ENCODE results near the gene PCP2. TPM values are rescaled to one million over a fixed set of nuclear protein-coding genes. Genes with fewer than 3 reads are reported as not detected.

Gene PCP2
- total RNA-seq, 4 donors from 2014 or later = 4.1 to 14.2 TPM; not detected in 2

DNA sequence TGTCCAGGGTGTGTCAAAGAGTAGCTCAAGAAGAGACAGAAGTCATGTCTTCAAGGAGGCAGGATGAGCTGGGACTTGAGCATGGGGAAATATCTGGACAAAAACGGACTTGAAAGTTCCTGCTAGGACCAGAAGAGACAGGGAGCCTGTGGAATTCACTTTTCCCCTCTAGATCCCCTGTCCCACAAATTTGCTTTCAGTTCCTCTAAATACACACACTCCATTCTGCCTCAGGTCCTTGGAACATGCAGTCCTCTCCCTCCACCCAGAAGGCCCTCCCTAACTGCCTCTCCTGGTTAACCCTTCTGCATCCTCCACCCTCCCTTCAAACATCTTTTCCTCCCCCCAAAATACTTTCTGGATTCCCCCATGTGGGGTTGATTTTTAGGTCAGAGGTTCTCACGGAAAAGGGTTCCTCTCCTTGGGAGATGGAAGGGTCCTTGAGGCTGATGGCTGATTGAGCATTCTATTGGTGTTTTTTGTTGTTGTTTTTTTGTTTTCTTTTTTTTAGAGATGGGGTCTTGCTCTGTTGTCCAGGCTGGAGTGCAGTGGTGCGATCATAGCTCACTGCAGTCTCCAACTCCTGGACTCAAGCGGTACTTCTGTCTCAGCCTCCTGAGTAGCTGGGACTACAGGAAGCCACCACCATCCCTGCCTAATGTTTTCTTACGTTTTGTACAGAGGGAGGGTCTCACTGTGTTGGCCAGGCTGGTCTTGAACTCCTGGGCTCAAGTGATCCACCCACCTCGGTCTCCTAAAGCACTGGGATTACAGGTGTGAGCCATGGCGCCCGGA is 28.4 kb upstream of the PCP2 start:
- TF ChIP-seq EP300 (IDR thresholded peaks at IDR 0.05; ENCODE audit: low read depth) (no peak), CTCF (IDR thresholded peaks at IDR 0.05) (no peak), POLR2A (IDR thresholded peaks at IDR 0.05) (no peak), POLR2AphosphoS5 (IDR thresholded peaks at IDR 0.05) (no peak)
- H3K27me3 ChIP-seq = peaks cover 3% of the 10 kb centered on the region
- in situ Hi-C loops (cut with MboI; ENCODE audit: low pct_ligation_motif_present in 1 of 4, low pct_unique_long_range_greater_than_20kb in 1 of 4, low sequenced_read_pairs in 3 of 4) = loop anchor here in 2 of 4 donors (25.0 kb wide), 2 partner anchors 150 to 300 kb away; no protein-coding TSS in a partner anchor
- H3K4me1 ChIP-seq = peaks cover 0 to 3% (median 0%) of the 10 kb centered on the region in 4 donors
- H3K27ac ChIP-seq = no peak overlapping the region
- no peak for DNase-seq
- WGBS, 2 donors (ENCODE audit: low coverage in 1 of 2) = 71 to 75% methylated on average over 5 to 8 of the region's 8 CpGs
- H3K36me3 ChIP-seq = no peaks in the 10 kb centered on the region
- intact Hi-C loops (cut with DNase I; ENCODE audit: low total_unique reads) = no loop called here
- H3K9me3 ChIP-seq = no peaks in the 10 kb centered on the region
- H3K4me3 ChIP-seq = no peak overlapping the region

DNA sequence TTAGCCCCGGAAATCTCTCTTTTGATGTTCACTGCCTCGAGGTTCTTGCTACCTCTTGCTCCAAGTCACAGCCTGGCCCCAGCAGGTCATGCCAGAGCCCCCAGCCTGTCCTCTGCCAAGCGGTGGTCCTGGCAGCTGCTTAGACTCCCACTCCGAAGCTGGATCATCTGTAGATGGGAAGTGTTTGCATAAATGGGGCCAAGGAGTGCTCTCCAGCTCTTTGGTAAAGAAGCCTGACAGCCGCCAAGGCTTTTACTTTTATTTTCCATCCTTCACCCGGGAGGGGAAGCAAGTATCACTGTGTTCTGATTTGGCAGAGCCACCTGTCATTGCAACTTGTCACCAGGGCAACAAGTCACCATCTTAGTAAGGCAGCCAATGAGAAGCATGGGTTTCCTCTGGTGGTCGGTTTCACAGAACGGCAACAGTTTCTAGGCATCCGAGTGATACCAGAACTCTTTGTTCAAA is 24.7 kb upstream of the PCP2 start:
- H3K27ac ChIP-seq = no peak overlapping the region
- no peak for TF ChIP-seq POLR2A (IDR thresholded peaks at IDR 0.05)
- TF ChIP-seq POLR2AphosphoS5 (IDR thresholded peaks at IDR 0.05) = no peak
- TF ChIP-seq EP300 (IDR thresholded peaks at IDR 0.05; ENCODE audit: low read depth) = no peak
- no peak for TF ChIP-seq CTCF (IDR thresholded peaks at IDR 0.05)
- H3K27me3 ChIP-seq = no peaks in the 10 kb centered on the region
- no peaks in the 10 kb centered on the region for H3K9me3 ChIP-seq
- WGBS, 2 donors (ENCODE audit: low coverage in 1 of 2) = 36% methylated on average over 9 of the region's 9 CpGs; no CpG with 5 or more reads in 1 of the 2 donors
- H3K4me1 ChIP-seq = peaks cover 0 to 3% (median 0%) of the 10 kb centered on the region in 4 donors
- peak; percentile 37 for DNase-seq
- in situ Hi-C loops (cut with MboI; ENCODE audit: low pct_ligation_motif_present in 1 of 4, low pct_unique_long_range_greater_than_20kb in 1 of 4, low sequenced_read_pairs in 3 of 4) = loop anchor here in 2 of 4 donors (10.0 to 25.0 kb wide), 3 partner anchors 137 to 296 kb away; no protein-coding TSS in a partner anchor
- intact Hi-C loops (cut with DNase I; ENCODE audit: low total_unique reads) = no loop called here
- H3K4me3 ChIP-seq = no peak overlapping the region
- H3K36me3 ChIP-seq = no peaks in the 10 kb centered on the region

GRCh38 chr19:7657131-7657751 is 23.7 kb upstream of the PCP2 start:
- H3K27me3 ChIP-seq = no peaks in the 10 kb centered on the region
- no peaks in the 10 kb centered on the region for H3K9me3 ChIP-seq
- H3K4me3 ChIP-seq = no peak overlapping the region
- TF ChIP-seq POLR2AphosphoS5 (IDR thresholded peaks at IDR 0.05) = no peak
- no peak for TF ChIP-seq EP300 (IDR thresholded peaks at IDR 0.05; ENCODE audit: low read depth)
- no peak for TF ChIP-seq POLR2A (IDR thresholded peaks at IDR 0.05)
- no peak for TF ChIP-seq CTCF (IDR thresholded peaks at IDR 0.05)
- intact Hi-C loops (cut with DNase I; ENCODE audit: low total_unique reads) (no loop called here), in situ Hi-C loops (cut with MboI; ENCODE audit: low pct_ligation_motif_present in 1 of 4, low pct_unique_long_range_greater_than_20kb in 1 of 4, low sequenced_read_pairs in 3 of 4) (loop anchor here in 2 of 4 donors (10.0 to 25.0 kb wide), 3 partner anchors 138 to 295 kb away; no protein-coding TSS in a partner anchor)
- peaks cover 3 to 7% (median 3%) of the 10 kb centered on the region in 4 donors for H3K4me1 ChIP-seq
- no peak overlapping the region for H3K27ac ChIP-seq
- H3K36me3 ChIP-seq = no peaks in the 10 kb centered on the region
- 23 to 44% methylated on average over 3 to 14 of the region's 14 CpGs for WGBS, 2 donors (ENCODE audit: low coverage in 1 of 2)
- DNase-seq = no peak

DNA sequence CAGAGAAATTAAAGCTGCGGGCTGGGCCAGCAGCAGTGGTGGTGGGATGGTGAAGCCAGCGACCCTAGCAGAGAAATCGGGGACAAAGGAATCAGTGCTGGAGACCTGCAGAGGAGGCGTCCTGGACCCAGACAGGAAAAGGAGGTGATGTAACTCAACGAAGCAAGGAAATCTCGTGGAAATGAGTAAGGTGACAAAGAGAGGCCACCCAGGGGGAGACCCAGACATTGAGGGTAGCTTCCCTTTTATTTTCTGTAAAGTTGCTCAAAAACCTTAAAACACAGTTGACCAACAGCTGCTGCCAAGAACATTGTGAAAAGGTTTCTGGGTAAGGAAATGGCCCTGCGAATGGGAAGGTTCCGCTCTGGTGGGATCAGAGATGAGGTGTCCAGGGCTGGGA is 22.1 kb upstream of the PCP2 start:
- no peak overlapping the region for H3K4me3 ChIP-seq
- TF ChIP-seq CTCF (IDR thresholded peaks at IDR 0.05) = no peak
- TF ChIP-seq POLR2AphosphoS5 (IDR thresholded peaks at IDR 0.05) = no peak
- TF ChIP-seq POLR2A (IDR thresholded peaks at IDR 0.05) = no peak
- no peak for TF ChIP-seq EP300 (IDR thresholded peaks at IDR 0.05; ENCODE audit: low read depth)
- in situ Hi-C loops (cut with MboI; ENCODE audit: low pct_ligation_motif_present in 1 of 4, low pct_unique_long_range_greater_than_20kb in 1 of 4, low sequenced_read_pairs in 3 of 4) (loop anchor here in 2 of 4 donors (10.0 to 25.0 kb wide), 3 partner anchors 139 to 293 kb away; no protein-coding TSS in a partner anchor), intact Hi-C loops (cut with DNase I; ENCODE audit: low total_unique reads) (no loop called here)
- H3K36me3 ChIP-seq = no peaks in the 10 kb centered on the region
- WGBS, 2 donors (ENCODE audit: low coverage in 1 of 2) = 45 to 74% methylated on average over 5 to 8 of the region's 8 CpGs
- no peak for DNase-seq
- no peaks in the 10 kb centered on the region for H3K9me3 ChIP-seq
- H3K4me1 ChIP-seq = peaks cover 4 to 9% (median 4%) of the 10 kb centered on the region in 4 donors
- no peak overlapping the region for H3K27ac ChIP-seq
- peaks cover 3% of the 10 kb centered on the region for H3K27me3 ChIP-seq

All from transverse colon (tissue), 4 donors.